ENCODE measurements around the gene ANO1.

DNA sequence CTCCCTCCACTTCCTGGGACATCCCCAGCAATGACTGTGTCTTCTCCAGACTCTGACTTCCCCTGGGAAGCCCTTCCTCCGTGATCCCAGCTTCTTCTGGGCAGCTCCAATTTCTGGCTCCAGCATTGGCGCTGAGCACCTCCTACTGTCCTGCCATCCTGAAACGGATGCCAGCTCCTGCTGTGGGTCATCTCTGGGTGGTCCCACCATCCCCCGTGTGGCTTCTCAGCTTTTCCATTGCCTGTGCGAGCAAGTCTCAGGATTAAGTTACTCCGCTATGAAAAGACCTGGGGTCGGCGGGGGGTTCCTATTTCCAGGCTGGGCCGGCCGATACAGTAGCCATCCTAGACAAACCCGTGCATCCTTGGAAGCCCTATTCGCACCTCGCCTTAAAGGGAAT, 69.6 kb downstream of the ANO1 start:
- no peak for TF ChIP-seq CTCF (IDR thresholded peaks at IDR 0.05)
- TF ChIP-seq EZH2 (IDR thresholded peaks at IDR 0.05; ENCODE audit: borderline replicate concordance, insufficient read depth, low read depth, low read length, poor library complexity, severe bottlenecking) = no peak

Data from B cell (primary cell).